HG03565 (cell line): ENCODE measurements around the gene USP16.
"Not testable (repeated sequence)": the region's sequence is repeated elsewhere in the genome, so short reads cannot be mapped to it uniquely, and the experiment has no call there.

Source experiments
- ATAC-seq: cut with Tn5 transposase; IDR thresholded peaks from one replicate; pipeline ENCODE4 v1.9.1; 2021; ENCODE audit warnings: mild to moderate bottlenecking, moderate library complexity; ENCODE audit not compliant: unreplicated experiment

The USP16 gene

DNA sequence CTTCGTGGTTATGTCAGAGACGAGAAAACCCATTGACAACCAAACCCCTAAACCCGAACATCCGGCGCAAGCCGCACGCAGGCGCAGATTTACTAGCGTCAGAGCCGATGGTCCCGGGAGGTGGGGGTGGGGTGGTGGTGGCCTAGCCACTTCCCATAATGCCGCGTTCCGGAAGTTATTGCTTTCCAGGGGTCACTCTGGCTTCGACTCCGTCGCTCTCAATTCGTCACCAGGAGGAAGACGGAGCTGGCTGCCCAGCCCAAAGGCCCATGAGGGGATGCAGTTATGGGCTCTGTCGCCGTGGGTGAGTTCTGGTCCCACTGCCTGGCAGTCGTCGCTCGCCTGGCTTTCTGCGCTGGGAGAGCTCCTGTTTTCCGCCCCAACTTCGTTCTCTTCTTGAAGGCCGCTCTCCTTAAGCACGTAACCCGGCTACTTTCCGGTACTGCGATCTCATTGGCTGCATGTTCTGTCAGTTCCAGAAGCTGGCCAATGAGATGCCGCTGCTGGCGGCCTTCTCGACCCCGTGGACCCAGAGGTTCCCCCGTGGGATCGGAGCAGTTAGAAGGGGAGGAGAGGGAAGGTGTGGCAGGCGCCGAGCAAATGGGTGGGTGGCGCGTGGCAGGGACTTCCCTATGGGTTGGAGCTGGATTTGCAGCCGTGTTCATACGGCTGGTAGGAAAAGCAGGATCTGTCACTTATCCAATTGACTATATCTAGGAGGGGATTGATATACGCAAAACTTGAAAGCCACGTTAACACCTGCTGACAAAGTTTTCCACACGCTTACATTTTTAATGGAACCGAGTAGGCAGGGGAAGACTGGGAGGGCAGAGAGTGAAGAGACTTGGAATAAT, at the start of gene USP16:
Gene USP16 (plus strand): TSS at position 195 of the 854 bp plus-strand sequence. CDS start 3,246 bp downstream, outside the sequence.
- ATAC-seq: peak; percentile 95

GRCh38 chr21:28975397-28975796, 49.1 kb upstream of the USP16 start:
- no peak for ATAC-seq

GRCh38 chr21:28979092-28979491, 45.4 kb upstream of the USP16 start:
- ATAC-seq: no peak

DNA sequence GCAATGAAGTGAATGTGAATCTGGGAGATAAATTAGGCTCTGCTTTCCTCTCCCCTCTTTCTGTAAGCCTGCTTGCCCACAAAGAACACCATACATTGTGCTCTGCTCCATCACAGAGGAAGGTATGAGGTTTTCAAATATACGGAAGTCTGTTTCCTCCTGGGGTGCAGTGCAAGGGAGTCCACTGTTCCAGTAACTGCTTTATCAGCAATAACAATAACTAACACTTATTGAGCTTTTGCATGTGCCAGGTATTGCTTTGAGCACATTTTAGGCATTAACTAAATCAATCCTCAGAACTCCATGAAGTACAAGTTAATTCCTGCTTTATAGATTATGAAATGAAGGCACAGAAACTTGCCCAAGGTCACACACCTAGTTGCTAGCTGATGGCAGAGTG, 41.8 kb upstream of the USP16 start:
- ATAC-seq: no peak

DNA sequence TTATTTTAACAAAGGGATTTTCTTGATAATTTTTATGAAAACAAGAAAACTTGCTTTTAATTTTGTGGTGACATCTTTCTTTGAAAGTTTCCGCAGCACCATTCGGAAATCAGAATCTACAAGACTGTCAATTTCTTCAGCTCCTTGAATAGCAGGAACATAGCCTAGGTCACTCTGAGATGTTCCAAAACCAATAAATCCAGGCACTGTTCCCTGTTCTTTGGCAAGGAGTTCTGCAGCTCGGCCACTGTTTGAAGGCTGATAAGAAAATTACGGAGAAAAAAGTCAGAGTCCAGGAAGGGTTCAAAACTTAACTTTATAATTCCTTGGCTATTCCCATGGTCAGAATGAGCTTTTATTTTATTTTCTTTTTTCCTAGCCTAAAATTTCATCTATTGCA, 37.8 kb upstream of the USP16 start:
- no peak for ATAC-seq

- not testable (repeated sequence) for ATAC-seq
Observed at GRCh38 chr21:28988146-28988545, 36.3 kb upstream of the USP16 start.

DNA sequence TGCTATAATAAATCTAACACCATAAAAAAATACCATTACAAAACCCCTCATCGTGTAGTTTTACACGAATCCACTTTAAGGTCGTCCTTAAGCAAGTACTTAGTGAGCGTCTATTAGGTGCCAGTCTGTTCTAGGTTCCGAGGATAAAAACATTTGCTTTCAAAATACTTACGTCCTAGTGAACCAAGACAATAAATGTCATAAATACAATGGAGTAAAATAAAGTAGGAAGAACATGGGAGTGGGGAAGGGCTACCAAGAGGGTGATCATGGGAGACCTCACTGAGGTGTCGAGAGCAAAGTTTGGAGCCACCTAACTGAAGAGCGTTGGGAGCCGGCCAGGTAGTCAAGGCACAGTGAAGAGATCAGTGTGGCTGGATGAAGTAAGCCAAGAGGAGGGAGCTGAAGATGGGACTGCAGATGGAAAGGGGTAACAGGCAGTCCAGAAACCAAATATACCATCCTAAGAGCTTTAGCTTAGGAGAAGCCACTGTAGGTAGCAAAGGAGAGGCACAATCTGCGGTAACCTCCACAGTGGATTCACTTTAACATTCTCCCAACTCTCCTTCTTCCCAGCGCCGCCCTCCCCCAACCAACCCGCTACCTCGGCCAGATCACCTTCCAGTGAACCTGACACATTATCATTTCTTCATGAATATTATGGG, 32.5 kb upstream of the USP16 start:
- no peak for ATAC-seq

- ATAC-seq: peak; percentile 95
Observed at GRCh38 chr21:28992526-28993292, 31.8 kb upstream of the USP16 start, which contains the start of gene LTN1. TSS of gene LTN1 (minus strand) at chr21:28992877. CDS start at chr21:28992805, 72 bp downstream.

GRCh38 chr21:28993293-28993629, 31.2 kb upstream of the USP16 start:
- ATAC-seq: no peak

DNA sequence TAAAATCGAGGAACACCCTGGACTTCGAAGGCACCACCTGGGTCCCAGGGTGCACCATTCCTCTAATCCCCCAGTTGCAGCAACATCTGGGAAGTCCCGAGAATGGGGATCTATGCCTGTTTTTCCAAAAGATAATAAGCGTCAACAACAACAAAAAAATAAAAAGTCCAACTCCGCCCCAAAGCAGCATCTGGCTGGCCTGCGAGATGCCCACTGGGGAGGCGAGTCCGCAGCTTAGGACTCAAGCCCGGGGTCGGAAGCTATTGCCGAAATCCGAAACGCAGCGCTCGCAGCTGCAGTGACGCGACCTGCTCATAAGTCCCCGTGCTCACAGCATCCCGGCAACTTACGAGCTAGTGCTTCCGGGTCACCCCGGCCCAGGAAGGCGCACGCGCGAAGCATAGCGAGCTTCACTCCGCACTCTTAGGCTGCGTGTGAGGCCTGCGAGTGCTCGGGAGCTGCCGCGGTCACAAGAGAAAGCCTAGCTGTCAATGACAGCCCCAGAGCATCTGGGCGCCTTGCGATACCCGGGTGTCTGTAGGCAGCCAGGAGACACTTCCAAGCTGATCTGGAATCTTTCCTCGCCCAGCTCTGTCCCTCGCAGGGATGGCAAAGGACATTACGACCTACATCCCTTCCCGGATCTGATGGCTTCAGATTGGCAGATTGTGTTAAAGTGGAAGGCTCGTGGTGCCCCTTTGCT, 21.9 kb upstream of the USP16 start:
- peak; percentile 99 for ATAC-seq

- ATAC-seq: no peak
Observed at GRCh38 chr21:29005696-29006095, 18.8 kb upstream of the USP16 start.

GRCh38 chr21:29007135-29007534, 17.3 kb upstream of the USP16 start:
- ATAC-seq: no peak

DNA sequence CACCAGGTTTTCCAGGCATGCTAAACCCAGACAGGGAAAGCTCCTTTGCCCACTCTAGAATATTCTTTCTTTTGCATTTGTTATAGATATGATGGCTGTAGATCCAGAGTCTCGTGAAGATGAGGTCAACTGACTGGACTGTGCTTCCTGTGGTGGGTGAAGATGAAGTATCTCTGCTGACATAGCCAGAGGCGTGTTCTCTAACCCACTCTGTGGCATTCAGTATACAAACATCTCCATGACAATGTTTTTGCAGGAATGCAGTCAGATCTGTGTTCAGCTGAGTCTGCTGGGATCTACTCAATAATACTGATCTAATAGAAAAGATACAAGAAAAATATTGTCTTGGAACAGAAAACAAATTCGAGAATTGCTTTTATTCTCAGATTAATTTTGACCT, 16.7 kb upstream of the USP16 start:
- ATAC-seq: no peak

DNA sequence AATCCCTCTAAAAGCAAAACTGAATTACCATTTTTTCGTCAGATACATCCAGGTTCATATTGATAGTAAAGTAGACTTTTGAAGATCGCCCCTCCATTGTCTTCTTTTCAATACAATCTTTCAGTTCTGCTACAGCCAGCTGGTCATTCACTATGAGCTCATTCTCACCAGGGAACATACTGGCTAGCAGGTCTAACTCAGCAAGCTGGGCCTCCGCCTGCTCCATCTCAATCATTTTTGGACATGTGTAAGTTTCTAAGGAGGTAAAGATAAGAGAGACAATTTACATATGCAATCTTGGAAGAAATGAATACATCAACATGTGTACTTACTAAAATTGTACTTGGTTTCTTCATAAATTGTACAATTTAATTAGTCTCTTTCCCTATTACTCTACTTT, 16.1 kb upstream of the USP16 start:
- ATAC-seq: no peak

- ATAC-seq: not testable (repeated sequence)
Observed at GRCh38 chr21:29011236-29011635, 13.2 kb upstream of the USP16 start.

DNA sequence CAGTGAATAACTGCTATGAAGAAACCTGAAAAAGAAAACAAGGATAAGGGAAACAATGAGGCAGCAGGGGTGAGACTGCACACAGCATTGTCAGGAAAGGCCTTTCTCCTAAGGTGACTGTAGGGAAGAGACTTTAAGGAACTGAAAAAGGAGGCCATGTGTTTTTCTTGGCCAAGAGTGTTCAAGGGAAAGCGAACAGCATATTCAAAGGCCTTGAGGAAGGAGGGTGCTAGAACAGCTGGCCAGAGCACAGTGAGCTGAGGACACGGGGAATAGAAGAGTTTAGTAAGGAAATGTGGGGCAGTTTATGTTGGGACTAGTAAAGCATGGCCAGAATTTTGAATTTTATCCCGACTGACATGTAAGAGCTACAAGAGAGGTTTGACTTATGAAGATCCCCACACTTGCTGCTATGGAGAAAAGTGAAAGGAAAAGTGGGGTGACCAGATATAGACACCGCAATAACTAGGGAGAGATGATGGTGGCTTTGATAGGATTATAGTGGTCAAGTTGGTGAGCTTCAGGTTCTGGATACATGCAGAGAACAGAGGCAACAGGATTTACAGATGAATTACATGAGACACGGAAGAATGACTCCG, 6.7 kb upstream of the USP16 start:
- no peak for ATAC-seq

- ATAC-seq: no peak
Observed at GRCh38 chr21:29018540-29018939, 5.9 kb upstream of the USP16 start.

- ATAC-seq: no peak
Observed at GRCh38 chr21:29022166-29022565, 2.3 kb upstream of the USP16 start.

- ATAC-seq: no peak
Observed at GRCh38 chr21:29025328-29025713, 853 bp downstream of the USP16 start.

DNA sequence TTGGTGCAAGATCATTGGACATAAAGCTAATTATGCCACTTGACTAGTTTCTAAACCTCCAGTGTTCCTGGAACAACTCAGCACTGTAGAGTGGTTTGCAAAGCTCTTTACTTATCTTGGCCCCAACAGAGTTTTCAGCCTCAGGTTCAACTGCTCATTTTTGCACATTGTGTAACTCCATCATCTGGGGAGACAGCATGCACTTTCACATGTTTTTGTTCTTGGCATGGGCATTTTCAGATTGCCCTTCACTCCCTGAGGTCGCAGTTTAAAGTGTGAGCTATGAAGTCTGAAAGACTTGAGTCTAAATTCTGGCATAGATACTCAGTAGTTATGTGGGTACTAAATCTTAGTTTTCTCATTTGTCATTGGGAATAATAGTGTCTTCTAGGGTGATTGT, 5.1 kb downstream of the USP16 start:
- ATAC-seq: no peak

DNA sequence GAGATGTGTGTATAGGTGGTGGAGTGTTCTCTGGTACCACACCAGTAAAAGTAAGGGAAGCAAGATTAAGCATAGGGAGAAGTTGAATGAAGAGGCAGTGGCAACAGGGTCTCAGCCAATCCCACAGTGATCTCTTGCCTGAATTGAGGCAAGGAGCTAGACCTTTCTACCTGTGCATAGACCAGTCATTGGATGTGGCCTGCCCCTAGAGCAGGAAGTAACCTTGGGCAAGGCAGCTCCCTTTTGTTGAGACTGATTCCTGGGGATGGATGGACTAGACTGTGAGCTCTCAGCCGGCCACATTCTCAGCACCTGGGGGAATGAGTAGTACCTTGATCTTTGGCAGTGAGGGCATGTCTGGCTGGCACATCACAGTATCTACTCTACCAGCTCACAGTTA, 6.4 kb downstream of the USP16 start:
- ATAC-seq: no peak
